Activated naive CD4-positive, alpha-beta T cell treated with anti-CD3 and anti-CD28 coated beads, Interleukin-2, amount 10 ng/mL, durations not matched to agents 7 days and 5 days (primary cell): Measurements from ENCODE around the gene TECPR2.

ENCODE experiments used
- CTCF ChIA-PET: fragments of 350-600 bp; sonication (Branson Sonifier 250); formaldehyde crosslinking; loops from one replicate; lab custom pipeline; 2021; ENCODE audit warnings: antibody characterized with exemption; lab: Charles Lee
- DNase-seq: peaks from one replicate; pipeline ENCODE4 v3.0.0-alpha.2; 2020
- H3K27ac Mint-ChIP-seq: one replicate; pipeline ENCODE4 v1.8.0; 2021; ENCODE audit warnings: mild to moderate bottlenecking, moderate library complexity, mixed read lengths
- H3K27me3 Mint-ChIP-seq: one replicate; pipeline ENCODE4 v1.8.0; 2021; ENCODE audit warnings: mild to moderate bottlenecking, mixed read lengths
- H3K36me3 Mint-ChIP-seq: one replicate; pipeline ENCODE4 v1.8.0; 2021; ENCODE audit warnings: mixed read lengths
- H3K4me1 Mint-ChIP-seq: one replicate; pipeline ENCODE4 v1.8.0; 2021; ENCODE audit warnings: mixed read lengths
- H3K4me3 Mint-ChIP-seq: one replicate; pipeline ENCODE4 v1.8.0; 2021; ENCODE audit warnings: mild to moderate bottlenecking, moderate library complexity, mixed read lengths
- H3K9me3 Mint-ChIP-seq: one replicate; pipeline ENCODE4 v1.8.0; 2021; ENCODE audit warnings: mixed read lengths

Gene TECPR2

GRCh38 chr14:102485693-102486512 is 123.2 kb downstream of the TECPR2 start:
- no peak for DNase-seq
- CTCF ChIA-PET: no interaction called here
- Mint-ChIP-seq H3K27ac (no peak overlapping the region), H3K4me3 (no peak overlapping the region), H3K9me3 (no peaks in the 10 kb centered on the region), H3K27me3 (no peaks in the 10 kb centered on the region), H3K4me1 (no peaks in the 10 kb centered on the region), H3K36me3 (no peaks in the 10 kb centered on the region)

GRCh38 chr14:102486513-102487203 is 123.9 kb downstream of the TECPR2 start:
- Mint-ChIP-seq H3K9me3 (no peaks in the 10 kb centered on the region), H3K27ac (no peak overlapping the region), H3K36me3 (no peaks in the 10 kb centered on the region), H3K4me1 (no peaks in the 10 kb centered on the region), H3K27me3 (no peaks in the 10 kb centered on the region), H3K4me3 (no peak overlapping the region)
- no peak for DNase-seq
- CTCF ChIA-PET: no interaction called here

GRCh38 chr14:102487204-102487577 is 124.5 kb downstream of the TECPR2 start:
- H3K9me3 Mint-ChIP-seq: no peaks in the 10 kb centered on the region
- H3K27me3 Mint-ChIP-seq: no peaks in the 10 kb centered on the region
- no peak overlapping the region for H3K27ac Mint-ChIP-seq
- DNase-seq: no peak
- CTCF ChIA-PET: interaction anchor here (0.8 kb wide), 1 partner anchor 49 kb away, joined by 3 read pairs; no protein-coding TSS in a partner anchor
- no peaks in the 10 kb centered on the region for H3K36me3 Mint-ChIP-seq
- no peaks in the 10 kb centered on the region for H3K4me1 Mint-ChIP-seq
- H3K4me3 Mint-ChIP-seq: no peak overlapping the region

GRCh38 chr14:102490456-102490855 is 127.7 kb downstream of the TECPR2 start:
- CTCF ChIA-PET: no interaction called here

GRCh38 chr14:102491366-102491765 is 128.6 kb downstream of the TECPR2 start:
- Mint-ChIP-seq H3K9me3 (no peaks in the 10 kb centered on the region), H3K4me1 (no peaks in the 10 kb centered on the region), H3K27ac (no peak overlapping the region), H3K36me3 (no peaks in the 10 kb centered on the region), H3K4me3 (no peak overlapping the region), H3K27me3 (no peaks in the 10 kb centered on the region)
- DNase-seq: no peak
- CTCF ChIA-PET: no interaction called here

More at GRCh38 chr14:102490456-102490855, 127.7 kb downstream of the TECPR2 start:
- no peak overlapping the region for H3K27ac Mint-ChIP-seq
- H3K36me3 Mint-ChIP-seq: no peaks in the 10 kb centered on the region
- H3K27me3 Mint-ChIP-seq: no peaks in the 10 kb centered on the region
- H3K9me3 Mint-ChIP-seq: no peaks in the 10 kb centered on the region
- H3K4me3 Mint-ChIP-seq: no peak overlapping the region
- no peaks in the 10 kb centered on the region for H3K4me1 Mint-ChIP-seq
- no peak for DNase-seq

- Mint-ChIP-seq H3K27me3 (no peaks in the 10 kb centered on the region), H3K36me3 (no peaks in the 10 kb centered on the region), H3K27ac (no peak overlapping the region), H3K9me3 (no peaks in the 10 kb centered on the region), H3K4me3 (no peak overlapping the region), H3K4me1 (no peaks in the 10 kb centered on the region)
- DNase-seq: no peak
- CTCF ChIA-PET: no interaction called here
These were observed 129.2 kb downstream of the TECPR2 start for GRCh38 chr14:102491786-102492530.

GRCh38 chr14:102492531-102492910 is 129.8 kb downstream of the TECPR2 start:
- CTCF ChIA-PET: no interaction called here
- no peak overlapping the region for H3K4me3 Mint-ChIP-seq
- DNase-seq: no peak
- no peaks in the 10 kb centered on the region for H3K36me3 Mint-ChIP-seq
- H3K27ac Mint-ChIP-seq: no peak overlapping the region
- no peaks in the 10 kb centered on the region for H3K27me3 Mint-ChIP-seq
- H3K4me1 Mint-ChIP-seq: no peaks in the 10 kb centered on the region
- no peaks in the 10 kb centered on the region for H3K9me3 Mint-ChIP-seq

GRCh38 chr14:102493096-102493495 is 130.4 kb downstream of the TECPR2 start:
- no peak overlapping the region for H3K27ac Mint-ChIP-seq
- H3K4me3 Mint-ChIP-seq: no peak overlapping the region
- DNase-seq: no peak
- CTCF ChIA-PET: no interaction called here
- no peaks in the 10 kb centered on the region for H3K4me1 Mint-ChIP-seq
- no peaks in the 10 kb centered on the region for H3K36me3 Mint-ChIP-seq
- no peaks in the 10 kb centered on the region for H3K9me3 Mint-ChIP-seq
- no peaks in the 10 kb centered on the region for H3K27me3 Mint-ChIP-seq

GRCh38 chr14:102493585-102493984 is 130.8 kb downstream of the TECPR2 start:
- H3K27me3 Mint-ChIP-seq: no peaks in the 10 kb centered on the region
- no peaks in the 10 kb centered on the region for H3K36me3 Mint-ChIP-seq
- H3K4me3 Mint-ChIP-seq: no peak overlapping the region
- no peak for DNase-seq
- no peaks in the 10 kb centered on the region for H3K4me1 Mint-ChIP-seq
- CTCF ChIA-PET: no interaction called here
- no peak overlapping the region for H3K27ac Mint-ChIP-seq
- no peaks in the 10 kb centered on the region for H3K9me3 Mint-ChIP-seq

- H3K36me3 Mint-ChIP-seq: peaks cover 1% of the 10 kb centered on the region
- H3K4me1 Mint-ChIP-seq: peaks cover 9% of the 10 kb centered on the region
- no peak overlapping the region for H3K27ac Mint-ChIP-seq
- CTCF ChIA-PET: no interaction called here
- no peaks in the 10 kb centered on the region for H3K9me3 Mint-ChIP-seq
- H3K27me3 Mint-ChIP-seq: no peaks in the 10 kb centered on the region
- no peak overlapping the region for H3K4me3 Mint-ChIP-seq
- DNase-seq: no peak
These were observed 133.0 kb downstream of the TECPR2 start for GRCh38 chr14:102495491-102496330.

GRCh38 chr14:102496331-102496691 is 133.6 kb downstream of the TECPR2 start:
- H3K27me3 Mint-ChIP-seq: no peaks in the 10 kb centered on the region
- no peak overlapping the region for H3K4me3 Mint-ChIP-seq
- H3K9me3 Mint-ChIP-seq: no peaks in the 10 kb centered on the region
- H3K4me1 Mint-ChIP-seq: peaks cover 10% of the 10 kb centered on the region
- no peak overlapping the region for H3K27ac Mint-ChIP-seq
- CTCF ChIA-PET: no interaction called here
- H3K36me3 Mint-ChIP-seq: peaks cover 1% of the 10 kb centered on the region
- DNase-seq: no peak

- Mint-ChIP-seq H3K9me3 (no peaks in the 10 kb centered on the region), H3K27me3 (no peaks in the 10 kb centered on the region), H3K27ac (no peak overlapping the region), H3K36me3 (peaks cover 1% of the 10 kb centered on the region), H3K4me1 (peaks cover 10% of the 10 kb centered on the region), H3K4me3 (no peak overlapping the region)
- CTCF ChIA-PET: no interaction called here
- no peak for DNase-seq
These were observed 134.4 kb downstream of the TECPR2 start for GRCh38 chr14:102496958-102497744.

GRCh38 chr14:102497998-102498677 is 135.4 kb downstream of the TECPR2 start:
- Mint-ChIP-seq H3K27ac (no peak overlapping the region), H3K4me1 (peaks cover 10% of the 10 kb centered on the region), H3K9me3 (no peaks in the 10 kb centered on the region), H3K36me3 (peaks cover 1% of the 10 kb centered on the region), H3K27me3 (no peaks in the 10 kb centered on the region), H3K4me3 (no peak overlapping the region)
- DNase-seq: no peak
- CTCF ChIA-PET: interaction anchor here (1.0 to 1.3 kb wide), 2 partner anchors 17 to 59 kb away, joined by 3 to 4 read pairs; no protein-coding TSS in a partner anchor
